SH-SY5Y (cell line): ENCODE measurements around the gene GID8.

Experiments used
- GATA2 ChIP-seq: IDR thresholded peaks from 2 replicates; pipeline ENCODE4 v1.6.1; 2011; ENCODE audit warnings: mild to moderate bottlenecking, low read depth, low read length
- GATA3 ChIP-seq: IDR thresholded peaks from 2 replicates; pipeline ENCODE4 v1.6.1; 2011; ENCODE audit warnings: low read depth, mild to moderate bottlenecking, low read length, moderate library complexity

Gene GID8

GRCh38 chr20:62995481-62995880 is 57.5 kb downstream of the GID8 start:
- no peak for TF ChIP-seq GATA3
- TF ChIP-seq GATA2: no peak

- TF ChIP-seq GATA2 (no peak), GATA3 (no peak)
These were observed 58.1 kb downstream of the GID8 start for GRCh38 chr20:62995898-62996595.

DNA sequence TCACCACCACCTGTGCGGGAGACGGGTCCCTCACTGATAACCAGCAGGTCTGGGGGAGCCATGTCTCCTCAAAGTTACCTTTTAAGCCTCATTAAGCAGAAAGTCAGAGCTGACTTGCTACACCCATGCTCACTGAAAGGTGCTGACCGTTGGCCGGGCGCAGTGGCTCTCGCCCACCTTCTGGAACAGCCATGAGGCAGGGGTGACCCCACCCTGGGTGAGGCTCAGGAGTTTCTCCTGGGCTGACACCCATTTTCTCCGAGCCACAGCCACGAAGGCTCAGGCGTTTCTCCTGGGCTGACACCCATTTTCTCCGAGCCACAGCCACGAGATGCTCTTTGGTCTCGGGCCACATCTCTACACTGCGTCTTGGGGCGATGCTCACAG is 58.6 kb downstream of the GID8 start:
- no peak for TF ChIP-seq GATA3
- TF ChIP-seq GATA2: no peak

DNA sequence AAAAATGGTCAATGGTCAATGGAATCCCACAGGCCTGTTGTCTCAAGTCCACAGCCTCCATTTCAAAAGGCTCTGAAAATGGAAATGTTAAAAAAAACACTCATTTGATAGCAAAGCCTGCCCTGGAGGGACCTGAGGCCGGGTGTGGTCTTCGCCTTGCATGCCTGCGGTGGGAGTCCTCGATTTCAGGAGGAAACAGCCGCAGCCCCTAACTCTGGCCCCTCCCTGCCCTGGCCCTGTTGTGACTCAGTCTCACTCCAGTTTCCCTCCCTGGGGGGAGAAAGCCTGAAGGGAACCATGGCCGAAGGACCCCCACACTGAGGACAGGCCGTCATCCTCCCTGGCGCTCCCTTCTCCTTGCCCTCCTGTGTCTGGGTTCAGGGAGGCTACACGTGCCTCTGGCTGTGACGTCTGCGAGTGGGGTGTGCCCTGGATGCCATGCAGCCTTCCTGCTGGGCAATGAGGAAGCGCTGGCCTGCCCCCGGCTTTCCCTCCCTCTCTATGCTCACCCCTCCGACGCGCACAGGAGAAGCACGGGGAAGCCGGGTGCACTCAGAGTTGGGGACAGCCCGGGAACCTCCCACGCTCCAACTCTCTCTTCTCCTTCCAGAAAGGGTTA is 59.6 kb downstream of the GID8 start:
- TF ChIP-seq GATA2 (no peak), GATA3 (no peak)
